GM13976 (cell line): Measurements from ENCODE around the gene POR.
"Not testable (repeated sequence)": the region's sequence is repeated elsewhere in the genome, so short reads cannot be mapped to it uniquely, and the experiment has no call there.

Source experiments
- DNase-seq: peaks from one replicate; pipeline ENCODE4 v3.0.0; 2012; ENCODE audit warnings: low spot score
- in situ Hi-C: fragments of 300-500 bp; cut with MboI; formaldehyde crosslinking; loops from one replicate; pipeline ENCODE4 v1.12.0; 2022; ENCODE audit warnings: low sequenced_read_pairs, mixed read lengths, inconsistent platforms; ENCODE audit not compliant: unreplicated experiment
- TF ChIP-seq, protein P1 (sequence below): IDR thresholded peaks from 2 replicates; pipeline ENCODE4 v1.5.1; 2012; ENCODE audit warnings: borderline replicate concordance, mild to moderate bottlenecking; ENCODE audit not compliant: insufficient read depth; ENCODE audit errors: extremely low read depth, missing control alignments, control extremely low read depth

The POR gene

DNA sequence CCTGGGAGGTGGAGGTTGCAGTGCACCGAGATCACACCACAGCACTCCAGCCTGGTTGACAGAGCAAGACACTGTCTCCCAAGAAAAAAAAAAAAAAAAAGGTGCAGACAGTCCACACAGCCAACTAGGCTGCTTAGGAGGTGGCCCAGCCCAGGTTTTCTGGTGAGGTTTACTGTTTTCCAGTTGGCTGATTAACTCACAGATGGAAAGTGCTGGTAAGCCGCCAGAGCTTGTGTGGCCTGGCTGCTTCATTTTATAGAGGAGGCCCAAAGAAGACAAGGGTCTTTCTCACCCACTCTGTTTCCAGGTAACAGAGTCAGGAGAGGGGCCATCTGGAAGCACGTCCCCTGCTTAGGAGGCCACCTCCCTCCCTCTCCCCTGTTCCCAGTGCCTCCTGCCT is 29.9 kb upstream of the POR start:
- in situ Hi-C loops, result no loop called here
- TF ChIP-seq, protein P1, sequence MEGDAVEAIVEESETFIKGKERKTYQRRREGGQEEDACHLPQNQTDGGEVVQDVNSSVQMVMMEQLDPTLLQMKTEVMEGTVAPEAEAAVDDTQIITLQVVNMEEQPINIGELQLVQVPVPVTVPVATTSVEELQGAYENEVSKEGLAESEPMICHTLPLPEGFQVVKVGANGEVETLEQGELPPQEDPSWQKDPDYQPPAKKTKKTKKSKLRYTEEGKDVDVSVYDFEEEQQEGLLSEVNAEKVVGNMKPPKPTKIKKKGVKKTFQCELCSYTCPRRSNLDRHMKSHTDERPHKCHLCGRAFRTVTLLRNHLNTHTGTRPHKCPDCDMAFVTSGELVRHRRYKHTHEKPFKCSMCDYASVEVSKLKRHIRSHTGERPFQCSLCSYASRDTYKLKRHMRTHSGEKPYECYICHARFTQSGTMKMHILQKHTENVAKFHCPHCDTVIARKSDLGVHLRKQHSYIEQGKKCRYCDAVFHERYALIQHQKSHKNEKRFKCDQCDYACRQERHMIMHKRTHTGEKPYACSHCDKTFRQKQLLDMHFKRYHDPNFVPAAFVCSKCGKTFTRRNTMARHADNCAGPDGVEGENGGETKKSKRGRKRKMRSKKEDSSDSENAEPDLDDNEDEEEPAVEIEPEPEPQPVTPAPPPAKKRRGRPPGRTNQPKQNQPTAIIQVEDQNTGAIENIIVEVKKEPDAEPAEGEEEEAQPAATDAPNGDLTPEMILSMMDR, result no peak
- DNase-seq, result no peak

DNA sequence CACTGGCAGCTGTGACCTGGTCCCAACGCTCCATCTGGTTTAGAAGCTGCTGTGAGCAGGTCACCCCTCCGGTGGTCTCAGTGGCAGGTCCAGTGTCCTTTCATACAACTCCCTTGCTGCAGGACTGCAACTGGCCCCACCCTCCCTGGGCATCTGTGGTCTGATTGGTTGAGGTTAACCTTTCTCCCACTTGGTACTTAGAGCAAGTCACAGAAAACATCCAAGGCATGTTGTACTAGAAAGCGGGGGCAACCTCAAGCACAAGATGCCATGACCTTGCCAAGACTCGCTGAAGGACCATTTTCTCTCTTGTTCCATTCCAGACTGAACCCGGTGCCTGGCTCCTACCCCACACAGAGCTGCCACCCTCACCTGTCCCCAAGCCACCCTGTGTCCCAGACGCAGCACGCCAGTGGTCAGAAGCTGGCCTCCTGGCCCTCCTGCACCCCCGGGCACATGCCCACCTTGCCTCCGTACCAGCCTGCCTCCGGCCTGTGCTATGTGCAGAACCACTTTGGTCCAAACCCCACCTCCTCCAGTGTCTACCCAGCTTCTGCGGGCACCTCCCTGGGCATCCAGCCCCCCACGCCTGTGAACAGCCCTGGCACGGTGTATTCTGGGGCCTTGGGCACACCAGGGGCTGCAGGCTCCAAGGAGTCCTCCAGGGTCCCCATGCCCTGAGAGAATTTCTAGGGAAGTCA is 27.1 kb upstream of the POR start:
- no peak for DNase-seq
- in situ Hi-C loops, result no loop called here
- TF ChIP-seq, protein P1, result no peak

DNA sequence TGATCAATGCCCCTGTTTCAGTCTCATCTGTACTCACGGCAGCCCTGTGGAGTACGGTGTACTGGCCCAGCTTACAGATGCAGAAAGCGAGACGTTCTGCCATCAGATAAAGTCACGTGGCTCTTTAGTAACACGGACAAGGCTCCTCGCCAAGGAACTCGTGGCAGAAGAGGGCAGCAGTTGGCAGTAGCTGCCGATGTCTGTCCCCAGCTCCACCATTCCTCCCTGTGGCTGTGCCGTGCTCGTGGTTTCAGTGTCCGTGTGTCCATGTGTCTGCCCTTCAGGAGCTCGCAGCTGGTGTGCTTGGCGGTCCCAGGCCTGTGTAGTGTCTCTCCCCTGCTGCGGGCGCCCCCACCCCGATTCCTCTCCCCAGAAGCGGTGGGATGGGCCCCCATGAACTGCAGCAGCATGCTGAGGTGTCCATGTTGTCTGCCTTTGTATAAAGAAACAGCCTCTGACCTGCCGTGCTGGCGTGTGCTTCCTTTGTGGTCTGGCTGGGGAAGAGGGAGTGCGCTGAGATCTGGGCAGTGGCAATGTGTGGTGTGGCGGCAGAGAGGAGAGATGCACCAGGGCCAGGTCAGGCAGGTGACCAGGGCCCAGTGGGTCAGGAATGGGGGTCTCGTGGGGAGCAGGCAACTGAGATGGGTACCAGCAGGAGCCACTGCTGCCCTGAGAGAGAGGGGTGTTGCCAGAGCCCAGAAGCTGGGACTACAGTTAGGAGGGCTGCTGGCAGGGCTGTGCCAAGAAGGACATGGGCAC is 26.3 kb upstream of the POR start:
- TF ChIP-seq, protein P1, result no peak
- no peak for DNase-seq
- in situ Hi-C loops, result no loop called here

DNA sequence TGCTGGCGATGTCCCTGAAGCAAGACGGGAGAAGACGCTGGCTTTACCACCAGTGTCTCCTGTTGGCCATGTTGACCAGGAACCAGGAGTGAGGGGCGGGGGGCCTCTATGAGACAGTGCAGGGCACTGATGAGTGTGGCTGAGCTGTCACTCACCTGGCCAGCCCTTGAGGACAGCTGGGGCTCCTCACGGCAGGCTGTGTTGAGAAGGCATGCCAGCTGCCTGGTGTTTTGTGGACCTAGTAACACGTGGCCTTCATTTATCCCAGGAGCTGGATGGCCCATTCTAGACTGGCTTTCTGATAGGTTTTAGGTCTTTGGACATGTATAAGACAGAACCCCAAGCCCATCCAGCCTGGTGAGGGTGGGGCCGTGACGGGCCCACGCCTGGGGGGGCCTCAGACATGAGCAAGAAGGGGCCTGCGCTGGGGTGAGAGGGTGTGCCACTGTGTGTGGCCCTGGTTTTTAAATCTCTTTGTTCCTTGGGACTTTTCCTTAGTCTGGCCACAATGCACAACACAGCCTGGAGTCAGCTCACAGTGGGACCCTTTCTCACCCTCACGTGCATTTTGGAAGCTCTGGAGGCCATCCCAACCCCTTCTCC is 25.6 kb upstream of the POR start:
- DNase-seq, result no peak
- in situ Hi-C loops, result no loop called here
- TF ChIP-seq, protein P1, result no peak

DNA sequence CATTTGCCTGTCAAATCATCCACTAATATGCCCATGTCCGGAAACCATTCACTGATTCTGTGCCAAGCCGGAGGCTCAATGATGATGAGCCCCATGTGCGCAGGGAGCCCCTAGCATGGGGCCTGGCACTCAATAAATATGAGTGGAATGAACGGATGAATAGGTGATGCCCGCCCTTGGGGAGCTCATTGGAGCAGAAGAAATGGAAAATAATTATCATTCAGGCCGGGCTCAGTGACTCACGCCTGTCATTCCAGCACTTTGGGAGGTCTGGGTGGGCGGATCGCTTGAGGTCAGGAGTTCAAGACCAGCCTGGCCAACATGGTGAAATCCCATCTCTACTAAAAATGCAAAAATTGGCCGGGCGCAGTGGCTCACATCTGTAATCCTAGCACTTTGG is 25.1 kb upstream of the POR start:
- no peak for DNase-seq
- in situ Hi-C loops, result no loop called here
- TF ChIP-seq, protein P1, result no peak

DNA sequence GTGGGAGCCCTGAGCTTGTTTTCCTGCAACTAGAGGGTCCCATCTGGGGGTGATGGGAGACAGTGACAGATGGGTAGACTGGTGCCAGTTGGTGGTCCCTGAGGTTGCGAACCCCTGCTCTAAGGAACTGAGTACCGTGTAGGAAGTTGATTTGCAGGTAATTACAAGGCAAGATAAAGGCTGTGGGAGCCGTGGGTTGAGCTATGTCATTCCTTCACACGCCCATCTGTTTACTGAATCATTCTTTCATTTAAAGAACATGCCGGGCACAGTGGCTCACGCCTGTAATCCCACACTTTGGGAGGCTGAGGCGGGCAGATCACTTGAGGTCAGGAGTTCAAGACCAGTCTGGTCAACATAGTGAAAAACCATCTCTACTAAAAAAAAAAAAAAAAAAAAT is 23.7 kb upstream of the POR start:
- DNase-seq, in situ Hi-C loops: not testable (repeated sequence)

DNA sequence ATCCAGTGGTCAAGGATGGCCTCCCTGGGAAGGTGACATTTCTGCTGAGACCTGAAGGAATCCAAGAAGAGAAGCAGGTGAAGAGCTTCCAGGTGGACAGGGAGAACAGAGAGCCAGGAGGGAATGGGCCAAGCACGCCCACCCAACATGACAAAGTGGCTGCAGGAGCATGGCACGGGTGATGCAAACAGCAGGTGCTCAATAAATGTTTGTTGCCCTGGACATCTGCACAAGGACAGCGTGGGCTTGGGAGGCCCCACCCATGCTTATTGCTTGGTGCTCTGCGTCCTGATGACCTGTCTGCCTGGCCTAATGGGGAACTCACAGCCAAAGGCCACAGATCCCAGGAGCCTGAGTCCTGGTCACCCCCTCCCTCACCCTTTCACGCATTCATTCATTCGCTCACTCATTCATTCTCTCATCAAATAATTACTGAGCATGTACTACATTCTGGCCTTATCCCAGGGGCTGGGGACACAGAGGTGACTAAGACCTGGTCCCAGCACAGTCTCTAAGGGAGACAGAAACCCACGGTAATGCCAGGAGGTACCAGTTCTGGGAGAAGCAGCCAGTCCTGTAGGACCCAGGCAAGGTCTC is 23.0 kb upstream of the POR start:
- in situ Hi-C loops, result no loop called here
- DNase-seq, result no peak
- TF ChIP-seq, protein P1, result no peak
